GM11168 (cell line): ENCODE results near the gene SAMD9.
"Not testable (repeated sequence)": the region's sequence is repeated elsewhere in the genome, so short reads cannot be mapped to it uniquely, and the experiment has no call there.

ENCODE experiments used
- in situ Hi-C: fragments of 300-500 bp; cut with MboI; formaldehyde crosslinking; loops from one replicate; pipeline ENCODE4 v1.12.0; 2022; ENCODE audit warnings: low sequenced_read_pairs; ENCODE audit not compliant: unreplicated experiment

SAMD9 gene

DNA sequence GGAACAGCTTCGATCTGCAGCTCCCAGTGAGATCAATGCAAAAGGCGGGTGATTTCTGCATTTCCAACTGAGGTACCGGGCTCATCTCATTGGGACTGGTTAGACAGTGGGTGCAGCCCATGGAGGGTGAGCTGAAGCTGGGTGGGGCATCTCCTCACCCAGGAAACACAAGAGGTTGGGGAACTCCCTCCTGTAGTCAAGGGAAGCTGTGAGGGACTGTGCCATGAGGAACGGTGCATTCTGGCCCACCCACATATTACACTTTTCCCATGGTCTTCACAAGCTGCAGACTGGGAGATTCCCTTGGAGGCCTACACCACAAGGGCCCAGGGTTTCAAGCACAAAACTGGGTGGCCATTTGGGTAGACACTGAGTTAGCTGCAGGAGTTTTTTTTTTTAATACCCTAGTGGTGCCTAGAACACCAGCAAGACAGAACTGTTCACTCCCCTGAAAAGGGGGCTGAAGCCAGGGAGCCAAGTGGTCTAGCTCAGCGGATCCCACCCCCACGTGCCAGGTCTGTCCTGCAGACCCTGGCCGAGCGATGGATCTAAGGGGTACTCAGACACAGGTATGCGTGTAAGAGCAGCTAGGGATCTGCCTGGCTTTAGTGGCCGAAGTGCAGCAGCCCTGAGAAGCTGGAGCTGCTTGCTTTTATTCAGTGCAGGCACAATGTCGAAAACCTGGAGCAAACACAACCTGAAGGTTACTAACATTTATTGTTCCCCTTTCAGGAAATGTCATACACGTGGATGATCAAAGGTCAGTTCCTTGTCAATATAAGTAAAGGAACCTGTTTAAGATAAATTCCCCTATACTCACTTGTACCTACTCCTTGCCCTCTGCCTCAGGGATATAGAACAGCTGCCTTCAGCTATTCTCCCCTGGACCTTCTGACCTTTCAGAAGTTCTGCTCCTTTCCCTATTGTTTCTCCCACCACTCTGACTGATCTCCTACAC, 3.1 kb upstream of the SAMD9 start:
- in situ Hi-C loops, result no loop called here

DNA sequence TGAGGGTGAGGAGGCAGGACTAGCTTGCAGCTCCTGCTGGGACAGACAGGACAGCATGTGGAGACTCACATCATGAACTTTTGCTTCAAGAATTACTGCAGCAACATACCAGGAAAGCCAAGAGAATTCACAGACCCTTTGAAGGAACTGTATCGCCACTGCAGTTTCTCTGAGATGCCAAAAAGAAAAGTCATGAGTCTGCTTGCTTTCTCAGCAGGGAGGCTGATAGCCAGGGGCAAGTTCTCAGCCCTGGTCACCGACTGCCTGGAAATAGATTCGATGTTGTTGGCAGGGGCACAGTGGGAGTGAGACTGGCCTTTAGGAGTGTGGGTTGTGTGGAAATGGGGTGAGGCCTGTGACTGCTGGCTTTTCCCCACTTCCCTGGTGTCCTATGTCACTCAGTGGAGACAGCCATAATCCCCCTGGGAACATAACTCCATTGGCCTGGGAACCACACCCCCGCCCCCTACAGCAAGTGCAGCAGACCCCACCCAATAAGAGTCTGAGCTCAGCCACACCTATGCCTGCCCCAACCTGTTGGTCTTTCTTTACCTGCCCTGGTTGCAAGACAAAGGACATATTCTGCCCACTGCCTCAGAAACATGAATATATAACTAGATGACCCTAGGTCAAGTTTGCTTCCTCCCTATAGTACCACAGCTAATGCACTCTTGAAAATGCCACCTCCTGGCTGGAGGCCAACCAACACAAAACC, 1.6 kb upstream of the SAMD9 start:
- in situ Hi-C loops, result no loop called here

DNA sequence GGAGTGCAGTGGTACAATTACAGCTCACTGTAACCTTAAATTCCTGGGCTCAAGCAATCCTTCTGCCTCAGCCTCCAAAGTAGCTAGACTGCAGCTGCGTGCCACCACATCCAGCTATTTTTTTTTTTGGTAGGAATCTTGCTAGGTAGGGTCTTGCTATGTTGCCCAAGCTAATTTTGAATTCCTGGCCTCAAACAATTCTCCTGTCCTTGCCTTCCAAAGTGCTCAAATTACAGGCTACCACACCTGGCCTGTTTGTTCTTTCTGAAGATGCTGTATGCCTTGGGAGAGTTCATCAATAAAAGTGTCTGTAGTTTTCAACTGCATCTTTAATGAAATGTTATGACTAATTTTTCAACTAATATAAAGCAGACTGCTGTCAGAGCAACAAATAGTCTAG, 452 bp downstream of the SAMD9 start:
- in situ Hi-C loops, result no loop called here

DNA sequence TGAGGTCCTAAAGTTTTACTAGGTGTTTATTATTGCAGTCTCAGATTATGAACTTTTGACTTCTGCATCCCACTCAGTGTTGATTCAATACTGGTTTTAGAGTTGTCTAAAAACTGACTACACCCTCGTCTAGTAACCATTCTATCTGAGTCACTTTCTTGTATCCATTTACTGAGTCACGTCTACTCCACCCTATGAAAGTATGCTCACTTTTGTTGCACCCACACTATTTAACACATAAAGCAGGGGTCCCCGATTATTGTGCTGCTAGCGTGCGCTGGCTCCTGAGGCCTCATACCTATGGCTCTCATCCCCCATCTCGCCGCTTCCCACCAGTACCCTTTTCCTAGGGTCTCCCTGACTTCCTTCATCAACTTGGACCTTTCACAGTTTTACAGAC, 2.0 kb downstream of the SAMD9 start:
- in situ Hi-C loops, result no loop called here

DNA sequence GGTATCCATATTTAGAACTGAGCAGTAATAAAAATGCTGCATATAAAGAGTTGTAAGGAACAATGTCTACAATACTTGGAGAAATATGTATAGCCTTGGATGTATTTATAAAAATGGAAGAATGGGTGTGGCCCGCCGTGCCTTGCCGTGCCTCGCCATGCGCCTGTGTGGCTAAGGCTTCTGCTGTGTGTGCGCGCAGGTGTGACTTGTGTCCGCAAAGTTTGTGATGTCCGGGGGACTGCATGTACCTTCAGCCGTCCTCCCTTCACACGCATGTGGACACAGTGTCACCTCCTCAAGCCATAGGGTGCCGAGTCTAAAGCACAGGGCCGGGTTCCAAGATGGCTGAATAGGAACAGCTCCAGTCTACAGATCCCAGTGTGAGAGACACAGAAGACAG, 9.8 kb downstream of the SAMD9 start:
- in situ Hi-C loops, result loop anchor here (10.0 kb wide), 1 partner anchor 117 kb away; the partner anchor contains the start of gene HEPACAM2

DNA sequence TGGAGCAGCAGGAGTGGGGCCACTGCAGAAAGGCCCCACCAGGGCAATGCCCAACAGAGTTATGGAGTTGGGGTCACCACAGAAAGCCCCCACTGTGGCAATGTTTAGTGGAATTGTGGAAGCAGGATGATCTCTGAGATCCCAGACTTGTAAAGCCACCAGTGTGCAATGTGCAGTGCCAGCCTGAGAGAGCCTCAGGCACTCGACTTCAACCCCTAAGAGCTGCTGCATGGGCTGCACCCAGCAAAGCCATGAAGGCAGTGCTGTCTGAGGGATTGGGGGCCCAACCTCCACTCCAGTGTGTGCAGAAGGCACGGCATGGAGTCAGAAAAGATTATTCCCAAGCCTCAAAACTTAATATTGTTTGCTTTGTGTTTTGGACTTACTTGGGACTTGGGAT, 20.4 kb downstream of the SAMD9 start:
- in situ Hi-C loops, result no loop called here

DNA sequence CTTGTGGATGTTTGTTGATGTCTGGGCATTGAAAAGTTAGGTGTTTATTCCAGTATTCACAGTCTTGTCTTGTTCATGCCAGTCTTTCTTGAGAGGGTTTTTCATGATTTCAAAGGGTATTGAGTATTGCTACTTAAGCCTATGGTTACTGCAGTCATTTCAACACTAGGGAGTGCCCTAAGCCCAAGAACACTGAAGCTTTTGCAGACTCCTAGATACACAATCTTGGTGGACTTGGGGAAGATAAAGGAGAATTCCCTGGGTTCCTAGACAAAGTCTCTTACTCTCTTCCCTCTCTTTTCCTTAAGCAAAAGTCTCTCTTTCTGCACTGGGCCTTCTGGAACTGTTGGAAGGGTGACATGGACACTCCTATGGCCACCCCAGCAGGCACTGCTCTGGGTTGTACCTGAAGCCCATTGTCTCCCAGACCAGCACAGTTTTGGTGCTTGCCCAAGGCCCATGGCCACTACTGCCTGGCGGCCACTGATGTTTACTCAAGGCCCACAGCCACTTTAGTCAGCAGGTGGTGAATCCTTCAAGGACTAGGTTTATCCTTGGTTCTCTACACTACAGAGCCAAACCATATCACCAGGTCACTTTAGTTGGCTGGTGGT, 24.9 kb downstream of the SAMD9 start:
- in situ Hi-C loops, result no loop called here

DNA sequence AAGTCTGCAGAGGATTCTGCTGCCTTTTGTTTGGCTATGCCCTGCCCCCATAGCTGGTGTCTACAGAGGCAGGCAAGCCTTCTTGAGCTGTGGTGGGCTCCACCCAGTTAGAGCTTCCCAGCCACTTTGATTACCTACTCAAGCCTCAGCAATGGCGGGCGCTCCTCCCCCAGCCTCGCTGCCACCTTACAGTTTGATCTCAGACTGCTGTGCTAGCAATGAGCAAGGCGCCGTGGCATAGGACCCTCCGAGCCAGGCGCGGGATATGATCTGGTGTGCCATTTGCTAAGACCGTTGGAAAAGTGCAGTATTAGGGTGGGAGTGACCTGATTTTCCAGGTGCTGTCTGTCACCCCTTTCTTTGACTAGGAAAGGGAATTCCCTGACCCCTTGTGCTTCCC, 44.4 kb downstream of the SAMD9 start:
- in situ Hi-C loops, result not testable (repeated sequence)

DNA sequence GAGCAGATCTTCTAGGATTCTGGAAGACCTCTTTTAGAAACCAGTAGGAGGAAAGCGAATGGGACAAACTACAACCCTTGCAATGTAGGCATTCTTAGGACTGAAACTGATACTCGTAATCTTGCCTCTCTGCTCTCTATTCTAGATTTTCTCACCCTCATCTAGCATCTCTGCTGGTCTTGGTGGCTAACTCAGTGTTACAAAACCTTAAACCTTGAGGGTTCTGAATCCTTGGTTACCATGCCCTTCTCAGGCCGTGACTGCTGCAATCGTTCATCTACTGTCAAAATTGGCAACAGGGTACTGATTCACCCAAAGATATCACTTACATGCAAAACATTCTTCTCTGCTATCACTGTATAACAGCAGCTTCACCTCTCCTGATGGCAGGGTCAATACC, 55.2 kb downstream of the SAMD9 start:
- in situ Hi-C loops, result no loop called here

DNA sequence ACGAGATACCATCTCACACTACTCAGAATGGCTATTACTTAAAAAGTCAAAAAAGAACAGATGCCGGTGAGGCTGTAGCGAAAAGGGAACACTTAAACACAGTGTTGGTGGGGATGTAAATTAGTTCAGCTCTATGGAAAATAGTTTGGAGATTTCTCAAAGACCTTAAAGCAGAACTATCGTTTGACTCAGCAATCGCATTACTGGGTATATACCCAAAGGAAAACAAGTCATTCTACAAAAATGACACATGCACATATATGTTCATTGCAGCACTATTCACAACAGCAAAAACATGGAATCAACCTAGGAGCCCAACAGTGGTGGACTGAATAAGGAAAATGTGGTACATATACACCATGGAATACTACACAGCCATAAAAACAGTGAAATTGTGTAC, 56.9 kb downstream of the SAMD9 start:
- in situ Hi-C loops, result no loop called here

DNA sequence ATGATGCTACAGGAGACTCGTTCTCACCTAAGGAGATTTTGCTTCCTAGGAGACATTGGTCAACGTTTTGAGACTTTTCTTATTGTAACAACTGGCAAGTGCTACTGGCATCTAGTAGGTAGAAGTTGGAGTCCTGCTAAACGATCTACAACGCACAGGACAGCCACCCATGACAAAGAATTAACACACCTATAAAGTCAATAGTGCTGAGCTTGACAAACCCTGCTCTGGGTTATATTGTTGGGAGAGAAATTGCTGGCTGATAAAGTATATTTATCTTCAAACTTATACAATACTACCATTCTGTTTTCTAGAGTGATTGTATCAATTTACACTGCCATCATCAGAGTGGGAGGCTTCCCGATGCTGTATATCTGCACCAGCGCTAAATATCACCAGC, 57.8 kb downstream of the SAMD9 start:
- in situ Hi-C loops, result no loop called here

DNA sequence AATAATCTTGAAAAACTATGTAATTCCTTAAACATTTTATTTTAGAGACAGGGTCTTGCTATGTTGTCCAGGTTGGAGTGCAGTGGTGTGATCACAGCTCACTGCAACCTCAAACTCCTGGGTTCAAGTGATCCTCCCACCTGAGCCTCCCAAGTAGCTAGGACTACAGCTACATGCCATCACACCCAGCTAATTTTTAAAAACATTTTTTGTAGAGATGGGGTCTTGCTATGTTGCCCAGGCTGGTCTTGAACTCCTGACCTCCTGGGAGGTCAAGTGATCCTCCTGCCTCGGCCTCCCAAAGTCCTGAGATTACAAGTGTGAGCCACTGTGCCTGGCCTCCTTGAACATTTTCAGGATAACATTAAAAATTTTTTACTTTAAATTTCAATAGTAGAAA, 61.2 kb downstream of the SAMD9 start:
- in situ Hi-C loops, result loop anchor here (10.0 kb wide), 3 partner anchors 222 to 432 kb away; partner anchors contain the start of gene CDK6

DNA sequence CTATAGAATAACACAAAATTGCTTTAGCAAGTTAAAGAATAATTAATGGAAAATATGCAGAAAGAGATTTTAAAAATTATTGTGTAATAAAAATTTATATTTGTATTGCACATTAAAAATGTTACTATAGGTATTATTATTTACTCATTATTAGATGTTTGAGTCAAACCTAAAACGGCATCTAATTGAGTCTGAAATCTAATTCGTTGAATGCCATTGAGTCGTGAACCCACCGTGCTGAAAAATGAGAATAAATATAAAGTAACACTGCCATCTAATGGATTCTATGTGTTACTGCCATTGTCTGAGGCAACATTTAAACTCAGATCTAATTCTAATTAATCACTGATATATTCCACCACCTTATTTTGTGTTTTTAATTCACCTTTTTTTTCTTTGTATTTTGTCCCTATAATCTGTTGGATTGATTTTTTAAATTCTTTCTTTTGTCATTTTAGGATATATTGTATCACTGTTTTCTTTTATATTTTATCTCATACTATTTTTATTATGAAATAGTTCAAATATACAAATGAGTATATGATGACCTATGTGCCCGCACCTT, 62.2 kb downstream of the SAMD9 start:
- in situ Hi-C loops, result loop anchor here (10.0 kb wide), 3 partner anchors 221 to 431 kb away; partner anchors contain the start of gene CDK6

DNA sequence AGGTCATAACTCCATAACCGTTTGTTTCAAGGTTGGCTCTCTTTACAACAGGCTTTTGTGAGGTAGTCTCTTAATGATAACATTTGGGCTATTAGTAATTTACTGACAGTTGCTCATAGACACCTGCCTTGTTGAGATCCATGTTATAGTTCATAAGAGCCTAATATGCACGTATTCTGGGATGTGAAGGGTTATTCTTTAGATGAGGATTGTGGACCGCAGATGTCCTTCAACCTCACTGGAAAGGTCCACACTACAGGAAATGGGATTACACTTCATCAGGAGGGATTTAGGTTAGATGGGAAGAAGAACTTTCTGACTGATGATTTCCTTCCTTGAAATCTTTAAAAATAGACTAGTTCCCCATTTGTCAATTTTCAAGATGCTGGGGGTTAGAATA, 62.8 kb downstream of the SAMD9 start:
- in situ Hi-C loops, result loop anchor here (10.0 kb wide), 3 partner anchors 220 to 430 kb away; partner anchors contain the start of gene CDK6

DNA sequence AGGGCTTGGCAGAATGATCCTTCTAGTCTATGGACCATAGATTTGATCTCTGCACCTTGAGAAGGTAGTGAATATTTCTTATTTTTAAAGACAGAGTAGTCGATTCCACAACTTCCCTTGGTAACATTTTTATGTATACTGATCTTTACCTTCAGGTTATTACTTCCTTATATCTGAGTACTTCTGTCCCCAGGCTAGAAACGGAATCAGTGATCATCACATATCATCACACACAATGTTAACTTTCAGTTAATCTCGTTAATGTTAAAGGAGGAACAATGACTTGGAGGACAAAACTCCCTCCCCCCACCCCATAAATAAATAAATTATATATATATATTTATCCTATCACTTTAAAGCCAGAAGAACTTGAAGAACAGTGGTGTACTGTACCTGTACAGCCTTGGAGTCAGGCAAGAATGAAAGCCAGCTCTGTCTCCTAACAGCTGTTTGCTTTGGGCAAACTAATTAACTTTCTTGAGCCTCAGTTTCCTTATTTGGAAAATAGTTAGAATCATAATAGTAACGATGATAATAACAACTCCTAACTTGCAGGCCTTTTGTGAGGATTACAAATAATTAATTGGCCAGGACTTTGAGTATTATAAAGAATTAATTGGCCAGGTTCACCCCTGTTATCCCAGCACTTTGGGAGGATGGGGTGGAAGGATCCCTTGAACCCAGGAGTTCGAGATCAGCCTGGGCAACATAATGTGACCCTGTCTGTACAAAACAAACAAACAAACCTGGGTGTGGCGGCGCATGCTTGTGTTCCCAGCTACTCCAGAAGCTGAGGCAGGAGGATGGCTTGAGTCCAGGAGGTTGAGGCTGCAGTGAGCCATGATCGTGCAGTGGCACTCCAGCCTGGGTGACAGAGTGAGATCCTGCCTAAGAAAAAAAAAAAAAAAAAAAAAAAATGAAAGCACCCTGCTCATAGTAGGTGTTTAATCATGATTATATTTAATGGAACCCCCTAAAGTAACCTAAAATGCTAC, 63.5 kb downstream of the SAMD9 start:
- in situ Hi-C loops, result loop anchor here (10.0 kb wide), 3 partner anchors 219 to 429 kb away; partner anchors contain the start of gene CDK6

DNA sequence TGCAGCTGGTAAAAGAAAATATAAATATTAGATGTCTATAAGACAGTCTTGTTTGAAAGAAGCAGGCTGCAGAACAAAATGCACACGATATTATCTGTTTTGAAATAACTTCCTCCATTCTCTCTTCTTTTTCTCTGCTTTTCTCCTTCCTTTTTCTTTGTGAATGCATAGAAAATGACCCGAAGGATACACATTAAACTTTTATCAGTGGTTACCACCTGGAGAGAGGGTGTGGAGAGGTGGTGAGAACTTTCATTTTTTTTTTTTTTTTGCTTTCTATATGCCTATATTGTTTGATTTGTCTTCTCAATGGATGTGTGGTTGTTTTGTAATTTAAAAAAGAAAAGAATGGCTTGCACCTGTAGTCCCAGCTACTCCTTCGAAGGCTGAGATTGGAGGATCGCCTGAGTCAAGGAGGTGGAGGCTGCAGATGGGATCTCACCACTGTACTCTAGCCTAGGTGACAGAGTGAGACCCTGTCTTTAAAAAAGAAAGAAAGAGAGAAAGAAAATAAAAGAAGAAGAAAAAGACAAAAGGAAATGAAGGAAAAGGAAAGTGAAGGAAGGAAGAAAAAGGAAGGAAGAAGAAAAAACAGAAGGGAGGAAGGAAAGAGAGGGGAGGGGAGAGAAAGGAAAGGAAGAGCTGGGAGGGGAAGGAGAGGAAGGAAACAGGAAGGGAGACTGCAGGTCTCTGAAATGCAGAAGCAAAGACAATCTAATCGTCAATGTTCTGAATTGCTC, 64.4 kb downstream of the SAMD9 start:
- in situ Hi-C loops, result loop anchor here (10.0 kb wide), 3 partner anchors 219 to 429 kb away; partner anchors contain the start of gene CDK6

DNA sequence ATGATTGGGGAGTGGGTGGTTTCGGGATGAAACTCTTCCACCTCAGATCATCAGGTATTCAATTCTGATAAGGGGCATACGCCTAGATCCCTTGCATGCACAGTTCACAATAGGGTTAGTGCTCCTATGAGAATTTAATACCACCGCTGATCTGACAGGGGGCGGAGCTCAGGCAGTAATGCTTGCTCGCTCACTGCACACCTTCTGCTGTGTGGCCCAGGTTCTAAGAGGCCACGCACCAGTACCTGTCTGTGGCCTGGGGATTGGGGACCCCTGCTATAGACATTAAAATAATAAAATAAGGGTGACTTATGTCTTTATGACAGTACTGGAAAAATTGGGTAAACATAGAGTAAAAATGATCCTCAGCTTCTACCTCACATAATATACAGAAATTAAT, 66.1 kb downstream of the SAMD9 start:
- in situ Hi-C loops, result loop anchor here (10.0 kb wide), 3 partner anchors 217 to 427 kb away; partner anchors contain the start of gene CDK6
